Cardiac muscle cell (in vitro differentiated cells and primary cell): Measurements from ENCODE around the gene BMPER. TPM values are rescaled to one million over a fixed set of nuclear protein-coding genes. Genes with fewer than 3 reads are reported as not detected.

Source experiments
- DNase-seq, 2 donors: peaks; one replicate each; pipeline versions ENCODE4 v3.0.0 to v3.0.0-alpha.2; 2010 to 2017; ENCODE audit warnings: low read depth in 1 of 2, low spot score in 1 of 2
- H3K27ac ChIP-seq: fragments of 200-600 bp; sonication (generic); 2 replicates; pipeline ENCODE4 v1.5.1; 2016
- H3K27me3 ChIP-seq: fragments of 200-600 bp; sonication (generic); 2 replicates; pipeline ENCODE4 v1.6.0; 2016; ENCODE audit warnings: control low read depth
- H3K36me3 ChIP-seq: fragments of 200-600 bp; sonication (generic); 2 replicates; pipeline ENCODE4 v1.5.1; 2016; ENCODE audit warnings: control low read depth
- H3K4me1 ChIP-seq: fragments of 200-600 bp; sonication (generic); 2 replicates; pipeline ENCODE4 v1.8.1; 2017; ENCODE audit warnings: low read depth, mild to moderate bottlenecking, mixed run types
- H3K4me3 ChIP-seq: fragments of 200-600 bp; sonication (generic); 2 replicates; pipeline ENCODE4 v1.5.1; 2016; ENCODE audit warnings: mild to moderate bottlenecking
- H3K9me3 ChIP-seq: fragments of 200-600 bp; sonication (generic); 2 replicates; pipeline ENCODE4 v1.5.1; 2017; ENCODE audit warnings: low read depth, mild to moderate bottlenecking, control low read depth
- polyA plus RNA-seq: library from polyadenylated mRNA; unstranded; fragments of >200 nt; fragmentation: Nextera tagmentation; extraction: Ambion mirVana; gene quantifications from 2 replicates; pipeline ENCODE4 v1.2.1, GENCODE V29; 2016
- total RNA-seq: library from RNA; depleted of rRNA; stranded (reverse); fragments of >200 nt; gene quantifications from 2 replicates; pipeline ENCODE4 v1.2.3, GENCODE V29; 2016
- TF ChIP-seq, protein P1 (sequence below): IDR thresholded peaks from 2 replicates; pipeline ENCODE4 v1.5.1; 2012; ENCODE audit warnings: low read depth, mild to moderate bottlenecking, low read length

Gene BMPER
- total and polyA plus RNA-seq, 2 experiments from 2014 or later = 53.6 to 138 TPM

DNA sequence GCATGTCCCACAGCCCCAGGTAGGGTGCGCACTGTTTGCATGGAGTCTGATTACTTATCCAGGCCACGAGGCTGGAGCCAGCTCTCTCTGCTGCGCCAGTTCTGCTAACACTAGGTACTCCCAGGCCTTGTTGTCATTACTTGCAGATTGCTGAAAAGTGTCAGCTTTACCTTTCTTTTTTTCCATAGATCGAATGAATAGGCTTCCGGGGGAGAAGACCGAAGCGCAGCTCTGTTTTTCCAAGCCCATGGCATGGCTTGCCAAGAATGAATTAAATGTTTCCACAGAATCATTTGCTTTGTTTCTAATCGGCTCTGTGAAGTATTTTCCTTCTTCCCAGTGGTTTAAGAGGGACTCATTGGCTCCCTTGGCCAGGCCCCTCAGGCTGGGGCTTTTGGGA is 285.8 kb downstream of the BMPER start:
- H3K36me3 ChIP-seq = no peaks in the 10 kb centered on the region

DNA sequence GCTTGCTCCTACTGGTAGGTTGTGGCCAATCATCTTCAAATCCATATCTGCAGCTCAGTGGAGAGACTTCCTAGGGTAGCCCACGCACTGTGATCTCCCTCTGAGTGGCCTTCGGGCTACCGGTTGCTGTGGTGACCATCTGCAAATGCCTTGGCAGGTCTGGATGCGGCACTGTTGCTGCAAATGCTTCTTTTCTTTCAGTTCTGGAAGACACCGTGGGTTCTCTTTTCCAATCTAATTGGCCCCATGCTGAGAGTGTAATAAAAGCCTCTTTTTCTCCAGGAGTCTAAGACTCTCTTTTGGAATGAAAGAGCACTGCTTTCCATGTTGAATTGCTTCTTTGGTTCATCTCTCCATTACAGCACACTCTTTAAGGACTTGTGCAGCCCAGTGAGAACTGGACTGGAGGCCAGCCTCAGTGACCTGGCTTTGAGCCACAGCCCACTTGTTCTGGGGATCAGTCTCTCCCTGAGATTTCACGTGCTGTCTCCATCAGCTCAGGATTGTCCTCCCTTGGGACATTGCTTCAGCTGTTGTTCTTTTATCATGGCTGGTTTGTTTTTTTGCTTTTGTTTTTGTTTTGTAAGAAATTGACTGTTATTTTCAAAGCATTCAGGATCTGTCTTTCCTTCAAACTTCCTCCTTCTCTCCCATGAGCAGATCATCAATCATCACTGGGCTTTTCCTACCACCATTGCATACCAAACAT is 286.6 kb downstream of the BMPER start:
- Histone ChIP-seq H3K36me3 (no peaks in the 10 kb centered on the region), H3K27ac (no peak overlapping the region), H3K9me3 (no peaks in the 10 kb centered on the region), H3K27me3 (no peaks in the 10 kb centered on the region), H3K4me3 (no peak overlapping the region), H3K4me1 (no peaks in the 10 kb centered on the region)
- TF ChIP-seq, protein P1, sequence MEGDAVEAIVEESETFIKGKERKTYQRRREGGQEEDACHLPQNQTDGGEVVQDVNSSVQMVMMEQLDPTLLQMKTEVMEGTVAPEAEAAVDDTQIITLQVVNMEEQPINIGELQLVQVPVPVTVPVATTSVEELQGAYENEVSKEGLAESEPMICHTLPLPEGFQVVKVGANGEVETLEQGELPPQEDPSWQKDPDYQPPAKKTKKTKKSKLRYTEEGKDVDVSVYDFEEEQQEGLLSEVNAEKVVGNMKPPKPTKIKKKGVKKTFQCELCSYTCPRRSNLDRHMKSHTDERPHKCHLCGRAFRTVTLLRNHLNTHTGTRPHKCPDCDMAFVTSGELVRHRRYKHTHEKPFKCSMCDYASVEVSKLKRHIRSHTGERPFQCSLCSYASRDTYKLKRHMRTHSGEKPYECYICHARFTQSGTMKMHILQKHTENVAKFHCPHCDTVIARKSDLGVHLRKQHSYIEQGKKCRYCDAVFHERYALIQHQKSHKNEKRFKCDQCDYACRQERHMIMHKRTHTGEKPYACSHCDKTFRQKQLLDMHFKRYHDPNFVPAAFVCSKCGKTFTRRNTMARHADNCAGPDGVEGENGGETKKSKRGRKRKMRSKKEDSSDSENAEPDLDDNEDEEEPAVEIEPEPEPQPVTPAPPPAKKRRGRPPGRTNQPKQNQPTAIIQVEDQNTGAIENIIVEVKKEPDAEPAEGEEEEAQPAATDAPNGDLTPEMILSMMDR = no peak
- no peak for DNase-seq

More for the DNA sequence above, 285.8 kb downstream of the BMPER start:
- Histone ChIP-seq H3K9me3 (no peaks in the 10 kb centered on the region), H3K4me3 (no peak overlapping the region), H3K4me1 (no peaks in the 10 kb centered on the region), H3K27ac (no peak overlapping the region), H3K27me3 (no peaks in the 10 kb centered on the region)
- TF ChIP-seq, protein P1 = no peak
- no peak for DNase-seq

DNA sequence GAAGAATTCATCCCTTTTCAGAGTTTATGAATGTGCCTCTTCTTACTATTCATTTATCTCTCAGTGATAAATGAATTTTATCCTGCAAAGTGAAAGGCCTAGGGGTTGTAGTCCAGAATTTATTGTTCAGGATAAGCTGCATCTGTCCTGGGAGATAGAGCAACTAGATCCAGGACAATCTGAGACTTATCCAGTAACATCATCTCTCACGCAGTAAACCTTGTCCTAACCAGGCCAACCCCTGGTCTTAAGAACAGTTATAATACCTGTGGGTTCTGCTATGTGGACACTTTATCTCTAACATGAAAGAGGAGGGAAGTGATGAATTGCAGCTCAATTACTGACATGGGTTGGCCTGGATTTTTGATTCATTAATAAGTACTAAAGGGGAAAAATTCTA is 287.6 kb downstream of the BMPER start:
- no peaks in the 10 kb centered on the region for H3K9me3 ChIP-seq
- TF ChIP-seq, protein P1 = no peak

DNA sequence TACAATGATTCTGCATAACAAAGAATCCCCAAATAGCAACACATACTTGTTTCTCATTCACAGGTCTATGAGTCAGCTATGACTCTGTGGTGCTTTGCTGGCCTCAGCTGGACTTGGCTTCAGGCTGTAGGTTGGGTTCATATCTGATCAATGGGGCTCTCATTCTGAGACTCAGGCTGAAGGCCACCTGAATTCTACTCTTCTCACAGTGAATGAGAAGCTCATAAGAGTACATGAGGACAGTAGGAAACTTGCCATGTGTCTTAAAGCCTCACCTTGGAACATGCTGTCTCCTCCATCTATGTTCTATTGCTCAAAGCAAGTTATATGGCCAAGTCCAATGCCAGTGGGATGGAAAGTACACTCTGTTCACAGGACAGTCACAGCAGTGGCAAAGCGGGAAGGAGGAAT is 292.9 kb downstream of the BMPER start:
- Histone ChIP-seq H3K36me3 (no peaks in the 10 kb centered on the region), H3K4me3 (no peak overlapping the region), H3K27ac (no peak overlapping the region), H3K9me3 (no peaks in the 10 kb centered on the region), H3K27me3 (no peaks in the 10 kb centered on the region), H3K4me1 (no peaks in the 10 kb centered on the region)
- no peak for DNase-seq
- TF ChIP-seq, protein P1 = no peak

More for the DNA sequence above, 287.6 kb downstream of the BMPER start:
- Histone ChIP-seq H3K4me3 (no peak overlapping the region), H3K36me3 (no peaks in the 10 kb centered on the region), H3K4me1 (no peaks in the 10 kb centered on the region), H3K27ac (no peak overlapping the region), H3K27me3 (no peaks in the 10 kb centered on the region)
- DNase-seq = no peak
